GM12878 (cell line): ENCODE data around the gene SETBP1. TPM values are rescaled to one million over a fixed set of nuclear protein-coding genes. Genes with fewer than 3 reads are reported as not detected.

ENCODE experiments used
- ATAC-seq: fragments of 200-7000 bp; cut with Tn5 transposase; 3 replicates; pipeline ENCODE4 v1.9.1; 2020; ENCODE audit warnings: mild to moderate bottlenecking, moderate library complexity
- BruUV-seq: library from RNA; stranded (reverse); fragments of 400-500 nt; replicated peaks from 2 replicates; lab custom pipeline; 2021; lab: Mats Ljungman, UMichigan
- CTCF ChIA-PET: fragments of 300-600 bp; sonication (Branson Sonifier 250); formaldehyde crosslinking; extraction: SDS; loops from one replicate; lab custom pipeline; 2021; ENCODE audit warnings: inconsistent platforms; lab: Yijun Ruan, JAX
- POLR2A ChIA-PET: fragments of 350-600 bp; formaldehyde crosslinking; extraction: SDS; loops from one replicate; lab custom pipeline; 2021; ENCODE audit warnings: inconsistent platforms; lab: Charles Lee
- RAD21 ChIA-PET: fragments of 300-600 bp; sonication (Branson Sonifier 250); formaldehyde crosslinking; loops from one replicate; lab custom pipeline; 2023; ENCODE audit warnings: antibody characterized with exemption; ENCODE audit not compliant: unreplicated experiment; lab: Charles Lee
- SMC1A ChIA-PET: fragments of 300-600 bp; sonication (Branson Sonifier 250); formaldehyde crosslinking; loops from one replicate; lab custom pipeline; 2023; ENCODE audit not compliant: unreplicated experiment, uncharacterized antibody; lab: Charles Lee
- DNase-seq: peaks from one replicate; pipeline ENCODE4 v3.0.0-alpha.2; 2011; ENCODE audit warnings: low read depth, low spot score
- FAIRE-seq: peaks from 3 replicates; lab custom pipeline; 2011; peaks lifted over from hg19 to GRCh38; lab: Jason Lieb, UNC
- H2AFZ ChIP-seq: 2 replicates; pipeline ENCODE4 v1.6.0; 2011; ENCODE audit warnings: low read depth, low read length, control low read depth; ENCODE audit not compliant: control insufficient read depth
- H3K27ac ChIP-seq: 2 replicates; pipeline ENCODE4 v1.5.1; 2011; ENCODE audit warnings: control low read depth; ENCODE audit not compliant: control insufficient read depth, insufficient read depth
- H3K27me3 ChIP-seq, 2 experiments: replicated peaks in 1 of 2; 2 replicates each; pipeline versions ENCODE4 v1.6.0 to v1.6.1; 2011; ENCODE audit warnings: low read length in 1 of 2; ENCODE audit not compliant: control insufficient read depth in 2 of 2, insufficient read depth in 2 of 2
- H3K36me3 ChIP-seq, 2 experiments: 2 replicates each; pipeline ENCODE4 v1.5.1; 2011; ENCODE audit warnings: low read length in 1 of 2; ENCODE audit not compliant: control insufficient read depth in 2 of 2, insufficient read depth in 2 of 2
- H3K4me1 ChIP-seq: 2 replicates; pipeline ENCODE4 v1.6.1; 2011; ENCODE audit warnings: mild to moderate bottlenecking, low read length, moderate library complexity, mixed read lengths; ENCODE audit not compliant: control insufficient read depth, insufficient read depth
- H3K4me2 ChIP-seq: 2 replicates; pipeline ENCODE4 v1.6.0; 2011; ENCODE audit warnings: control low read depth; ENCODE audit not compliant: control insufficient read depth, insufficient read depth
- H3K4me3 ChIP-seq: fragments of 200-600 bp; sonication (generic); 2 replicates; pipeline ENCODE4 v1.5.1; 2016
- H3K79me2 ChIP-seq: 2 replicates; pipeline ENCODE4 v1.6.0; 2011; ENCODE audit warnings: low read length; ENCODE audit not compliant: control insufficient read depth, insufficient read depth
- H3K9ac ChIP-seq: 2 replicates; pipeline ENCODE4 v1.8.0; 2011; ENCODE audit warnings: low read length, control low read depth, mixed read lengths; ENCODE audit not compliant: control insufficient read depth, insufficient read depth
- H3K9me3 ChIP-seq: replicated peaks from 3 replicates; pipeline ENCODE4 v1.5.1; 2011; ENCODE audit warnings: mild to moderate bottlenecking, low read length; ENCODE audit not compliant: control insufficient read depth, insufficient read depth
- H4K20me1 ChIP-seq: 2 replicates; pipeline ENCODE4 v1.6.0; 2011; ENCODE audit not compliant: control insufficient read depth, insufficient read depth
- BACH1 ChIP-seq: fragments of 450-650 bp; IDR thresholded peaks from 2 replicates; pipeline ENCODE4 v1.6.1; 2017; ENCODE audit warnings: mild to moderate bottlenecking, borderline replicate concordance
- BCL3 ChIP-seq: IDR thresholded peaks from 2 replicates; pipeline ENCODE4 v1.6.1; 2011; ENCODE audit warnings: borderline replicate concordance, low read depth, mild to moderate bottlenecking, moderate library complexity, low read length; ENCODE audit not compliant: insufficient read depth, poor library complexity, severe bottlenecking
- ETV6 ChIP-seq, 2 experiments: fragments of 450-650 bp in 1 of 2; IDR thresholded peaks in 1 of 2; conservative IDR thresholded peaks in 1 of 2; 2 replicates each; pipeline ENCODE4 v1.6.1; 2014; ENCODE audit warnings: antibody characterized with exemption in 1 of 2, borderline replicate concordance in 1 of 2, low read depth in 1 of 2, mild to moderate bottlenecking in 1 of 2, moderate library complexity in 1 of 2
- HDGF ChIP-seq: fragments of 450-650 bp; IDR thresholded peaks from 2 replicates; pipeline ENCODE4 v1.6.1; 2016; ENCODE audit warnings: antibody characterized with exemption
- JUND ChIP-seq: IDR thresholded peaks from 2 replicates; pipeline ENCODE4 v1.6.1; 2012; ENCODE audit warnings: low read depth, mild to moderate bottlenecking, low read length, improper control_type of control experiment, moderate library complexity
- KAT2A ChIP-seq: conservative IDR thresholded peaks from 2 replicates; pipeline ENCODE4 v1.6.1; 2011; ENCODE audit warnings: low read depth, low read length; ENCODE audit not compliant: control insufficient read depth
- KDM1A ChIP-seq: fragments of 200-600 bp; sonication (generic); IDR thresholded peaks from 2 replicates; pipeline ENCODE4 v1.6.1; 2016; ENCODE audit warnings: borderline replicate concordance
- LARP7 ChIP-seq: fragments of 450-650 bp; IDR thresholded peaks from 2 replicates; pipeline ENCODE4 v1.6.1; 2017; ENCODE audit warnings: mild to moderate bottlenecking
- NBN ChIP-seq: fragments of 450-650 bp; IDR thresholded peaks from 2 replicates; pipeline ENCODE4 v1.6.1; 2016
- NFYA ChIP-seq: IDR thresholded peaks from 2 replicates; pipeline ENCODE4 v1.6.1; 2011; ENCODE audit warnings: low read depth, mild to moderate bottlenecking, low read length, improper control_type of control experiment, borderline replicate concordance
- RCOR1 ChIP-seq: conservative IDR thresholded peaks from 2 replicates; pipeline ENCODE4 v1.6.1; 2012; ENCODE audit warnings: low read depth, low read length, improper control_type of control experiment
- RUNX3 ChIP-seq: IDR thresholded peaks from 2 replicates; pipeline ENCODE4 v1.6.1; 2012; ENCODE audit warnings: low read length, inconsistent platforms
- SMAD5 ChIP-seq: IDR thresholded peaks from 2 replicates; pipeline ENCODE4 v1.6.1; 2016; ENCODE audit warnings: antibody characterized with exemption, low read depth
- TCF12 ChIP-seq: IDR thresholded peaks from 2 replicates; pipeline ENCODE4 v1.6.1; 2011; ENCODE audit warnings: low read depth, mild to moderate bottlenecking, low read length
- YY1 ChIP-seq: IDR thresholded peaks from 2 replicates; pipeline ENCODE4 v1.6.1; 2011; ENCODE audit warnings: low read depth, mild to moderate bottlenecking, low read length
- ZBED1 ChIP-seq: IDR thresholded peaks from 2 replicates; pipeline ENCODE4 v1.6.1; 2016; ENCODE audit warnings: borderline replicate concordance
- ZNF217 ChIP-seq: fragments of 450-650 bp; IDR thresholded peaks from 2 replicates; pipeline ENCODE4 v1.6.1; 2017; ENCODE audit warnings: antibody characterized with exemption, mild to moderate bottlenecking
- ZNF274 ChIP-seq: IDR thresholded peaks from one replicate; pipeline ENCODE4 v1.8.0; 2011; ENCODE audit not compliant: insufficient read length, insufficient read depth
- WGBS: methylation state at CpG from one replicate; pipeline ENCODE4 v1.1.6; 2016; ENCODE audit warnings: low lambda C conversion rate; ENCODE audit not compliant: insufficient replicate concordance, insufficient coverage; ENCODE audit errors: missing lambda C conversion rate; 5-methylcytosine and 5-hydroxymethylcytosine counted together
- in situ Hi-C: fragments of 300-500 bp; cut with MboI; formaldehyde crosslinking; loops from 9 replicates; pipeline ENCODE4 v1.14.3; 2018; ENCODE audit warnings: mixed read lengths
- intact Hi-C: fragments of 100-400 bp; cut with micrococcal nuclease; formaldehyde crosslinking; loops from one replicate; pipeline ENCODE4 v1.14.2; 2022; ENCODE audit not compliant: unreplicated experiment
- polyA plus RNA-seq, 11 experiments: library from polyadenylated mRNA; depleted of rRNA in 4 of 11; unstranded in 6 of 11; stranded (reverse) in 5 of 11; fragments of >200 nt; fragmentation: Nextera tagmentation in 4 of 11; fragmentation: Illumina TruSeq in 1 of 11; extraction: Ambion mirVana in 4 of 11; extraction: Trizol in 1 of 11; gene quantifications; 1 replicate in 1 of 11; 2 replicates in 10 of 11; pipeline versions ENCODE4 v1.2.1 to v1.2.3, GENCODE V29; 2011 to 2016; ENCODE audit warnings: inconsistent platforms in 2 of 11, missing spikeins in 2 of 11, low read depth in 1 of 11
- total RNA-seq, 4 experiments: library from RNA; depleted of rRNA in 3 of 4; stranded (reverse); fragments of >200 nt in 3 of 4; fragmentation: Illumina TruSeq in 1 of 4; extraction: Trizol in 1 of 4; gene quantifications; 2 replicates each; pipeline versions ENCODE4 v1.2.1 to v1.2.3, GENCODE V29; 2013 to 2021

Gene SETBP1
- total and polyA plus RNA-seq, 10 of the 15 experiments (the other 5 are each of a cell fraction or from before 2014, with no cell fraction given): 0.99 to 29.7 (median 8.3) TPM

- Histone ChIP-seq H3K4me3 (no peak overlapping the region), H3K36me3 (no peaks in the 10 kb centered on the region), H3K27me3 (no peaks in the 10 kb centered on the region), H3K9ac (no peak overlapping the region), H3K4me2 (no peak overlapping the region), H4K20me1 (no peaks in the 10 kb centered on the region), H2AFZ (no peak overlapping the region), H3K27ac (no peak overlapping the region), H3K4me1 (no peaks in the 10 kb centered on the region), H3K9me3 (no peaks in the 10 kb centered on the region), H3K79me2 (no peaks in the 10 kb centered on the region)
- intact Hi-C loops (no loop called here), in situ Hi-C loops (no loop called here)
- ATAC-seq (no peak), FAIRE-seq (no peak), DNase-seq (no peak)
- BruUV-seq: no TSS peak
- POLR2A ChIA-PET: no interaction called here
- TF ChIP-seq HDGF (no peak), KAT2A (no peak), LARP7 (no peak), ETV6 (conservative IDR thresholded peaks at IDR 0.05 in 1 of 2, IDR thresholded peaks at IDR 0.05 in 1 of 2; ENCODE audit: borderline replicate concordance in 1 of 2, low read depth in 1 of 2) (no peak), NBN (no peak), JUND (no peak), TCF12 (no peak), RCOR1 (no peak), ZBED1 (no peak), YY1 (no peak), ZNF274 (no peak), NFYA (no peak), BACH1 (no peak), KDM1A (no peak), BCL3 (no peak), RUNX3 (no peak), ZNF217 (no peak), SMAD5 (no peak)
- CTCF ChIA-PET: interaction anchor here (0.6 to 1.2 kb wide), 3 partner anchors 10 to 139 kb away, joined by 3 read pairs; no protein-coding TSS in a partner anchor
- SMC1A ChIA-PET: interaction anchor here (1.0 to 2.0 kb wide), 2 partner anchors 8 to 12 kb away, joined by 3 to 7 read pairs; no protein-coding TSS in a partner anchor
- 66% methylated on average over 5 of the region's 5 CpGs for WGBS
- RAD21 ChIA-PET: interaction anchor here (0.9 to 1.7 kb wide), 2 partner anchors 10 to 28 kb away, joined by 3 read pairs; no protein-coding TSS in a partner anchor
Observed at GRCh38 chr18:44969214-44969795, 288.6 kb downstream of the SETBP1 start.
